Peyer's patch (tissue), 4 donors: ENCODE measurements around the gene NIN.

ENCODE experiments used
- CTCF ChIP-seq, 6 experiments: fragments of 450-650 bp in 4 of 6; fragments of 200-600 bp in 2 of 6; sonication (generic) in 1 of 6; IDR thresholded peaks; one replicate each; pipeline ENCODE4 v1.5.1; 2017 to 2019; ENCODE audit warnings: antibody characterized with exemption in 6 of 6, mild to moderate bottlenecking in 3 of 6, moderate library complexity in 1 of 6
- POLR2A ChIP-seq, 2 donors: fragments of 450-650 bp; IDR thresholded peaks; one replicate each; pipeline ENCODE4 v1.5.1; 2017; ENCODE audit warnings: antibody characterized with exemption in 2 of 2, mild to moderate bottlenecking in 2 of 2, moderate library complexity in 2 of 2

GRCh38 chr14:50772412-50772811 is 58.5 kb downstream of the NIN start:
- TF ChIP-seq CTCF (IDR thresholded peaks at IDR 0.05) (no peak), POLR2A (IDR thresholded peaks at IDR 0.05) (no peak)
